MCF 10A (cell line): ENCODE results near the gene CLDN10. TPM values are rescaled to one million over a fixed set of nuclear protein-coding genes. Genes with fewer than 3 reads are reported as not detected.

Experiments used
- BruUV-seq: library from RNA; stranded (reverse); fragments of 400-500 nt; replicated peaks from 2 replicates; lab custom pipeline; 2021; lab: Mats Ljungman, UMichigan
- CTCF ChIA-PET: fragments of 300-600 bp; sonication (Branson Sonifier 250); formaldehyde crosslinking; extraction: SDS; loops from one replicate; lab custom pipeline; 2021; ENCODE audit warnings: antibody characterized with exemption, inconsistent platforms; lab: Yijun Ruan, JAX
- POLR2A ChIA-PET: fragments of 300-600, 350-650 bp; sonication (Branson Sonifier 250); formaldehyde crosslinking; extraction: SDS; loops from one replicate; lab custom pipeline; 2020; ENCODE audit warnings: antibody characterized with exemption, inconsistent platforms; lab: Yijun Ruan, JAX
- DNase-seq: peaks from one replicate; pipeline ENCODE4 v3.0.0-alpha.2; 2018; ENCODE audit not compliant: unreplicated experiment
- H3K27ac Mint-ChIP-seq: one replicate; pipeline ENCODE4 v1.8.0; 2022; ENCODE audit warnings: mild to moderate bottlenecking, low read depth, mixed read lengths; ENCODE audit not compliant: unreplicated experiment
- H3K27me3 Mint-ChIP-seq: one replicate; pipeline ENCODE4 v1.8.0; 2022; ENCODE audit warnings: mixed read lengths; ENCODE audit not compliant: insufficient read depth, unreplicated experiment
- H3K36me3 Mint-ChIP-seq: one replicate; pipeline ENCODE4 v1.8.0; 2022; ENCODE audit warnings: mild to moderate bottlenecking, moderate library complexity, mixed read lengths; ENCODE audit not compliant: insufficient read depth, unreplicated experiment
- H3K4me1 Mint-ChIP-seq: one replicate; pipeline ENCODE4 v1.8.0; 2022; ENCODE audit warnings: mixed read lengths; ENCODE audit not compliant: insufficient read depth, unreplicated experiment
- H3K4me3 Mint-ChIP-seq: one replicate; pipeline ENCODE4 v1.8.0; 2022; ENCODE audit warnings: mild to moderate bottlenecking, moderate library complexity, mixed read lengths; ENCODE audit not compliant: unreplicated experiment
- H3K9me3 Mint-ChIP-seq: one replicate; pipeline ENCODE4 v1.8.0; 2022; ENCODE audit warnings: mixed read lengths; ENCODE audit not compliant: unreplicated experiment
- CTCF ChIP-seq: fragments of 200-600 bp; IDR thresholded peaks from one replicate; pipeline ENCODE4 v1.8.0; 2022; ENCODE audit warnings: antibody characterized with exemption, mild to moderate bottlenecking; ENCODE audit not compliant: unreplicated experiment
- intact Hi-C: fragments of 100-400 bp; cut with micrococcal nuclease; formaldehyde crosslinking; loops from 2 replicates; pipeline ENCODE4 v1.14.1; 2022
- total RNA-seq: library from RNA; stranded (reverse); gene quantifications from 2 replicates; pipeline ENCODE4 v1.2.3, GENCODE V29; 2022

The CLDN10 gene
- total RNA-seq, 1 experiment from 2014 or later, result not detected

GRCh38 chr13:95620825-95621498, 68.4 kb downstream of the CLDN10 start:
- H3K27me3 Mint-ChIP-seq, result no peaks in the 10 kb centered on the region
- ChIA-PET CTCF (interaction anchor here (0.5 to 8.7 kb wide), 17 partner anchors 11 to 1365 kb away, joined by 3 to 265 read pairs (median 4); partner anchors contain the start of gene DNAJC3), POLR2A (interaction anchor here (1.1 kb wide), 1 partner anchor 56 kb away, joined by 3 read pairs; no protein-coding TSS in a partner anchor)
- intact Hi-C loops, result no loop called here
- BruUV-seq, result no TSS peak
- no peaks in the 10 kb centered on the region for H3K4me1 Mint-ChIP-seq
- no peak overlapping the region for H3K4me3 Mint-ChIP-seq
- no peak overlapping the region for H3K27ac Mint-ChIP-seq
- peaks cover 53% of the 10 kb centered on the region for H3K36me3 Mint-ChIP-seq
- no peak for TF ChIP-seq CTCF
- no peaks in the 10 kb centered on the region for H3K9me3 Mint-ChIP-seq
- DNase-seq, result no peak

- no peak overlapping the region for H3K4me3 Mint-ChIP-seq
- H3K27me3 Mint-ChIP-seq, result no peaks in the 10 kb centered on the region
- peaks cover 62% of the 10 kb centered on the region for H3K36me3 Mint-ChIP-seq
- POLR2A ChIA-PET, result interaction anchor here (2.1 kb wide), 1 partner anchor 15 kb away, joined by 15 read pairs; no protein-coding TSS in a partner anchor
- intact Hi-C loops, result no loop called here
- CTCF ChIA-PET, result interaction anchor here (0.5 to 8.7 kb wide), 46 partner anchors 8 to 554 kb away, joined by 3 to 265 read pairs (median 7); partner anchors contain the start of gene DZIP1
- H3K27ac Mint-ChIP-seq, result no peak overlapping the region
- H3K4me1 Mint-ChIP-seq, result no peaks in the 10 kb centered on the region
- TF ChIP-seq CTCF, result no peak
- no TSS peak for BruUV-seq
- no peak for DNase-seq
- H3K9me3 Mint-ChIP-seq, result no peaks in the 10 kb centered on the region
Measured at GRCh38 chr13:95623141-95623540, 70.6 kb downstream of the CLDN10 start.

GRCh38 chr13:95624020-95624419, 71.5 kb downstream of the CLDN10 start:
- ChIA-PET CTCF (interaction anchor here (0.6 to 8.7 kb wide), 85 partner anchors 9 to 1811 kb away, joined by 3 to 265 read pairs (median 5); partner anchors contain the start of gene DZIP1), POLR2A (interaction anchor here (0.7 to 2.8 kb wide), 11 partner anchors 8 to 210 kb away, joined by 3 to 17 read pairs (median 3); partner anchors contain the start of genes DNAJC3 and DZIP1)
- no peak overlapping the region for H3K27ac Mint-ChIP-seq
- no peaks in the 10 kb centered on the region for H3K9me3 Mint-ChIP-seq
- no peaks in the 10 kb centered on the region for H3K27me3 Mint-ChIP-seq
- BruUV-seq, result no TSS peak
- peak; percentile 73 for TF ChIP-seq CTCF
- H3K4me3 Mint-ChIP-seq, result no peak overlapping the region
- intact Hi-C loops, result loop anchor here (1.0 to 2.0 kb wide), 5 partner anchors 37 to 210 kb away; no protein-coding TSS in a partner anchor
- peaks cover 60% of the 10 kb centered on the region for H3K36me3 Mint-ChIP-seq
- H3K4me1 Mint-ChIP-seq, result no peaks in the 10 kb centered on the region
- DNase-seq, result peak; percentile 81

GRCh38 chr13:95626768-95627167, 74.2 kb downstream of the CLDN10 start:
- Mint-ChIP-seq H3K4me1 (no peaks in the 10 kb centered on the region), H3K9me3 (no peaks in the 10 kb centered on the region), H3K4me3 (no peak overlapping the region), H3K36me3 (peaks cover 57% of the 10 kb centered on the region), H3K27ac (no peak overlapping the region), H3K27me3 (no peaks in the 10 kb centered on the region)
- ChIA-PET POLR2A (interaction anchor here (1.5 kb wide), 1 partner anchor 50 kb away, joined by 3 read pairs; the partner anchor contains the start of gene DNAJC3), CTCF (interaction anchor here (0.7 to 8.7 kb wide), 2 partner anchors 34 to 209 kb away, joined by 3 to 265 read pairs; no protein-coding TSS in a partner anchor)
- no peak for DNase-seq
- BruUV-seq, result no TSS peak
- TF ChIP-seq CTCF, result no peak
- intact Hi-C loops, result no loop called here
